ENCODE results near the gene RAMAC. TPM values are rescaled to one million over a fixed set of nuclear protein-coding genes. Genes with fewer than 3 reads are reported as not detected.
A peak's percentile ranks its signal among the peaks of the same experiment; 100 is the strongest.

RAMAC gene
- total and polyA plus RNA-seq, 2 of the 8 experiments (the other 6 are each of a cell fraction or from before 2014, with no cell fraction given) = 20.7 to 32.9 TPM

GRCh38 chr15:83012636-83013035, 26.6 kb downstream of the RAMAC start:
- H3K79me2 ChIP-seq (ENCODE audit: control insufficient read depth in 1 of 2, insufficient read depth in 2 of 2, low read length in 2 of 2) = peaks cover 0 to 12% of the 10 kb centered on the region in 2 experiments; a peak in 1 of 4 replicates
- FAIRE-seq (no peak), DNase-seq (ENCODE audit: low read depth in 1 of 2, low spot score in 2 of 2) (no peak)
- H2AFZ ChIP-seq (ENCODE audit: low read length) = no peak overlapping the region
- H2BK20ac ChIP-seq (ENCODE audit: low read length) = no peak overlapping the region
- peak overlapping the region; percentile 35; the same call in 1 of the 2 replicates for H2BK5ac ChIP-seq (ENCODE audit: low read depth, low read length)
- peak overlapping the region in 2 of 4 experiments; percentile 69 to 95; a peak in 3 of 8 replicates for H3K4me3 ChIP-seq (ENCODE audit: extremely low read depth in 1 of 4, insufficient read depth in 2 of 4, low read depth in 3 of 4, low read length in 4 of 4)
- 0 out of 2 replicates have a peak overlapping the region, but pooled peaks have one; percentile 88 for H2BK15ac ChIP-seq (ENCODE audit: low read length)
- 94% methylated on average over 6 of the region's 6 CpGs; no CpG with 5 or more reads in 1 of the 2 experiments for WGBS, 2 experiments (ENCODE audit: extremely low coverage in 1 of 2, insufficient coverage in 1 of 2, insufficient read length in 1 of 2, insufficient replicate concordance in 2 of 2, low coverage in 1 of 2, low lambda C conversion rate in 2 of 2, missing lambda C conversion rate in 1 of 2)
- no peak overlapping the region for H3K27ac ChIP-seq (ENCODE audit: low read depth, low read length)
- CTCF ChIA-PET (ENCODE audit: partially characterized antibody) = interaction anchor here (0.5 to 2.0 kb wide), 8 partner anchors 11 to 866 kb away, joined by 3 to 10 read pairs (median 4); no protein-coding TSS in a partner anchor
- H3K56ac ChIP-seq (replicated peaks; ENCODE audit: insufficient read length, low read depth, low read length) = no peak overlapping the region
- peaks cover 3 to 10% (median 7%) of the 10 kb centered on the region in 4 experiments for H3K4me1 ChIP-seq (replicated peaks in 1 of 4; ENCODE audit: control insufficient read depth in 3 of 4, insufficient read depth in 4 of 4, low read length in 3 of 4)
- peak overlapping the region; percentile 66 to 83; a peak in 2 of 4 replicates for H3K4me2 ChIP-seq (ENCODE audit: insufficient read depth in 1 of 2, low read depth in 2 of 2, low read length in 2 of 2)
- H2BK120ac ChIP-seq (replicated peaks; ENCODE audit: low read depth, low read length) = no peak overlapping the region
- H4K20me1 ChIP-seq (replicated peaks in 1 of 2; ENCODE audit: control insufficient read depth in 1 of 2, insufficient read depth in 2 of 2, low read length in 2 of 2) = no peaks in the 10 kb centered on the region
- peak overlapping the region; percentile 5 for H4K5ac ChIP-seq (ENCODE audit: insufficient read length, low read depth, low read length)
- H3K14ac ChIP-seq (ENCODE audit: insufficient read length) = no peak overlapping the region
- no peaks in the 10 kb centered on the region for H3K9me3 ChIP-seq (ENCODE audit: insufficient read depth in 2 of 2, low read depth in 1 of 2, low read length in 1 of 2)
- no peak overlapping the region for H3K23ac ChIP-seq (ENCODE audit: insufficient read length)
- peaks cover 0 to 3% (median 0%) of the 10 kb centered on the region in 4 experiments; a peak in 1 of 7 replicates for H3K27me3 ChIP-seq (replicated peaks in 1 of 4; ENCODE audit: control insufficient read depth in 3 of 4, extremely low read depth in 1 of 4, insufficient read depth in 3 of 4, low read length in 3 of 4)
- peak overlapping the region; percentile 64 for H3K4ac ChIP-seq (replicated peaks; ENCODE audit: insufficient read length, low read depth, low read length)
- POLR2A ChIA-PET (ENCODE audit: partially characterized antibody) = interaction anchor here (1.2 to 1.6 kb wide), 4 partner anchors 10 to 204 kb away, joined by 3 read pairs; partner anchors contain the start of gene WHAMM
- peak overlapping the region; percentile 84; the same call in 1 of the 2 replicates for H2AK5ac ChIP-seq (ENCODE audit: low read depth, low read length)
- 0 out of 2 replicates have a peak overlapping the region, but pooled peaks have one; percentile 18 for H2BK12ac ChIP-seq (ENCODE audit: low read depth, low read length)
- 0 out of 2 replicates have a peak overlapping the region, but pooled peaks have one; percentile 7 for H3K18ac ChIP-seq (ENCODE audit: extremely low read depth, low read length)
- H3K23me2 ChIP-seq (ENCODE audit: low read depth, low read length) = peaks cover 10% of the 10 kb centered on the region; the same call in 1 of the 2 replicates
- H3K79me1 ChIP-seq (ENCODE audit: low read depth, low read length) = no peaks in the 10 kb centered on the region
- TF ChIP-seq NRF1 (IDR thresholded peaks at IDR 0.05; ENCODE audit: low read depth, low read length) (no peak), SIX5 (IDR thresholded peaks at IDR 0.05; ENCODE audit: low read depth, low read length) (no peak), RAD21 (IDR thresholded peaks at IDR 0.05 in 1 of 2, conservative IDR thresholded peaks at IDR 0.05 in 1 of 2; ENCODE audit: low read depth in 2 of 2, low read length in 2 of 2) (no peak), PHF8 (conservative IDR thresholded peaks at IDR 0.05; ENCODE audit: low read depth, low read length) (no peak), ZNF274 (IDR thresholded peaks at IDR 0.05; ENCODE audit: borderline replicate concordance, extremely low read depth, low read length) (no peak), CHD1 (IDR thresholded peaks at IDR 0.05; ENCODE audit: low read depth, low read length) (no peak)
- H4K8ac ChIP-seq (ENCODE audit: extremely low read depth, insufficient read depth, low read length) = no peak overlapping the region
- H3K9ac ChIP-seq (replicated peaks in 1 of 4; ENCODE audit: extremely low read depth in 1 of 4, low read depth in 3 of 4, low read length in 3 of 4) = no peak overlapping the region
- peaks cover 0 to 24% (median 11%) of the 10 kb centered on the region in 4 experiments; a peak in 6 of 8 replicates for H3K36me3 ChIP-seq (ENCODE audit: control insufficient read depth in 2 of 4, insufficient read depth in 4 of 4, low read length in 3 of 4)
- H4K91ac ChIP-seq (replicated peaks; ENCODE audit: insufficient read length, low read length) = no peak overlapping the region
